Caco-2 (cell line): ENCODE measurements around the gene SLC2A4. TPM values are rescaled to one million over a fixed set of nuclear protein-coding genes. Genes with fewer than 3 reads are reported as not detected.

Source experiments
- BruUV-seq: library from RNA; stranded (reverse); fragments of 400-500 nt; replicated peaks from 2 replicates; lab custom pipeline; 2021; lab: Mats Ljungman, UMichigan
- CTCF ChIA-PET: fragments of 300-600 bp; sonication (Branson Sonifier 250); formaldehyde crosslinking; loops from one replicate; lab custom pipeline; 2022; ENCODE audit warnings: antibody characterized with exemption; lab: Charles Lee
- POLR2A ChIA-PET: fragments of 300-600 bp; sonication (Branson Sonifier 250); formaldehyde crosslinking; loops from one replicate; lab custom pipeline; 2022; ENCODE audit warnings: antibody characterized with exemption; lab: Charles Lee
- DNase-seq, 2 experiments: peaks; one replicate each; pipeline versions ENCODE4 v3.0.0 to v3.0.0-alpha.2; 2020 to 2022
- H3K27me3 ChIP-seq: replicated peaks from 2 replicates; pipeline ENCODE4 v1.6.0; 2011; ENCODE audit warnings: low read length; ENCODE audit not compliant: control insufficient read depth, insufficient read depth
- H3K36me3 ChIP-seq: 2 replicates; pipeline ENCODE4 v1.5.1; 2011; ENCODE audit warnings: low read length; ENCODE audit not compliant: control insufficient read depth, insufficient read depth
- H3K4me1 ChIP-seq: fragments of 250-450 bp; sonication (Bioruptor Pico); 2 replicates; pipeline ENCODE4 v1.5.1; 2020; ENCODE audit warnings: mild to moderate bottlenecking
- H3K4me3 ChIP-seq: 2 replicates; pipeline ENCODE4 v1.5.1; 2011; ENCODE audit warnings: low read depth, mild to moderate bottlenecking, control low read depth, low read length
- H3K9me3 ChIP-seq: fragments of 250-450 bp; sonication (Bioruptor Pico); 2 replicates; pipeline ENCODE4 v1.5.1; 2020; ENCODE audit warnings: mild to moderate bottlenecking, moderate library complexity
- H3K27ac Mint-ChIP-seq: one replicate; pipeline ENCODE4 v1.8.0; 2022; ENCODE audit warnings: mixed read lengths; ENCODE audit not compliant: unreplicated experiment
- H3K27me3 Mint-ChIP-seq: one replicate; pipeline ENCODE4 v1.8.0; 2022; ENCODE audit warnings: mixed read lengths; ENCODE audit not compliant: insufficient read depth, unreplicated experiment
- H3K36me3 Mint-ChIP-seq: one replicate; pipeline ENCODE4 v1.8.0; 2022; ENCODE audit warnings: mild to moderate bottlenecking, mixed read lengths; ENCODE audit not compliant: insufficient read depth, unreplicated experiment
- H3K4me1 Mint-ChIP-seq: one replicate; pipeline ENCODE4 v1.8.0; 2022; ENCODE audit warnings: low read depth, mixed read lengths; ENCODE audit not compliant: unreplicated experiment
- H3K4me3 Mint-ChIP-seq: one replicate; pipeline ENCODE4 v1.8.0; 2022; ENCODE audit warnings: mild to moderate bottlenecking, moderate library complexity, mixed read lengths; ENCODE audit not compliant: unreplicated experiment
- H3K9me3 Mint-ChIP-seq: one replicate; pipeline ENCODE4 v1.8.0; 2022; ENCODE audit warnings: mixed read lengths; ENCODE audit not compliant: unreplicated experiment
- CTCF ChIP-seq, 2 experiments: fragments of 200-600 bp in 1 of 2; IDR thresholded peaks; 1 replicate in 1 of 2; 2 replicates in 1 of 2; pipeline versions ENCODE4 v1.5.1 to v1.8.0; 2011 to 2022; ENCODE audit warnings: antibody characterized with exemption in 1 of 2, control low read depth in 1 of 2, inconsistent platforms in 1 of 2, low read depth in 1 of 2, low read length in 1 of 2, mild to moderate bottlenecking in 1 of 2, moderate library complexity in 1 of 2; ENCODE audit not compliant: insufficient read depth in 1 of 2, severe bottlenecking in 1 of 2, unreplicated experiment in 1 of 2
- intact Hi-C: fragments of 100-400 bp; cut with micrococcal nuclease; formaldehyde crosslinking; loops from one replicate; pipeline ENCODE4 v1.10.0; 2022; ENCODE audit not compliant: unreplicated experiment
- total RNA-seq: library from RNA; stranded (reverse); gene quantifications from 2 replicates; pipeline ENCODE4 v1.2.3, GENCODE V29; 2022

Gene SLC2A4
- total RNA-seq, 1 experiment from 2014 or later: 0.88 TPM

- POLR2A ChIA-PET: no interaction called here
- H3K36me3 ChIP-seq: no peaks in the 10 kb centered on the region
- CTCF ChIA-PET: no interaction called here
- Mint-ChIP-seq H3K4me1 (peaks cover 11% of the 10 kb centered on the region), H3K27ac (no peak overlapping the region), H3K36me3 (peaks cover 54% of the 10 kb centered on the region), H3K9me3 (no peaks in the 10 kb centered on the region), H3K27me3 (no peaks in the 10 kb centered on the region), H3K4me3 (peak overlapping the region; percentile 88)
- intact Hi-C loops: no loop called here
- H3K4me3 ChIP-seq: 0 out of 2 replicates have a peak overlapping the region, but pooled peaks have one; percentile 64
- no peaks in the 10 kb centered on the region for H3K9me3 ChIP-seq
- TF ChIP-seq CTCF (IDR thresholded peaks at IDR 0.05; ENCODE audit: insufficient read depth in 1 of 2, low read depth in 1 of 2, low read length in 1 of 2, severe bottlenecking in 1 of 2, unreplicated experiment in 1 of 2): no peak
- BruUV-seq: no TSS peak
- no peaks in the 10 kb centered on the region for H3K27me3 ChIP-seq
- no peaks in the 10 kb centered on the region for H3K4me1 ChIP-seq
- no peak for DNase-seq
Observed at GRCh38 chr17:7249830-7250229, 31.7 kb upstream of the SLC2A4 start.

GRCh38 chr17:7250695-7251627, 30.6 kb upstream of the SLC2A4 start:
- Mint-ChIP-seq H3K27me3 (no peaks in the 10 kb centered on the region), H3K4me3 (peak overlapping the region; percentile 88), H3K36me3 (peaks cover 57% of the 10 kb centered on the region), H3K4me1 (peaks cover 11% of the 10 kb centered on the region), H3K27ac (peak overlapping the region; percentile 70), H3K9me3 (no peaks in the 10 kb centered on the region)
- no peaks in the 10 kb centered on the region for H3K4me1 ChIP-seq
- intact Hi-C loops: no loop called here
- ChIA-PET POLR2A (interaction anchor here (1.0 kb wide), 1 partner anchor 9 kb away, joined by 3 read pairs; the partner anchor contains the start of gene GABARAP), CTCF (interaction anchor here (1.0 kb wide), 1 partner anchor 9 kb away, joined by 3 read pairs; no protein-coding TSS in a partner anchor)
- no peak for TF ChIP-seq CTCF (IDR thresholded peaks at IDR 0.05; ENCODE audit: insufficient read depth in 1 of 2, low read depth in 1 of 2, low read length in 1 of 2, severe bottlenecking in 1 of 2, unreplicated experiment in 1 of 2)
- BruUV-seq: no TSS peak
- no peaks in the 10 kb centered on the region for H3K9me3 ChIP-seq
- DNase-seq: no peak
- H3K27me3 ChIP-seq: no peaks in the 10 kb centered on the region
- H3K36me3 ChIP-seq: no peaks in the 10 kb centered on the region
- peak overlapping the region; percentile 64 for H3K4me3 ChIP-seq

- H3K27me3 ChIP-seq: no peaks in the 10 kb centered on the region
- CTCF ChIA-PET: interaction anchor here (1.0 kb wide), 1 partner anchor 10 kb away, joined by 3 read pairs; no protein-coding TSS in a partner anchor
- H3K27me3 Mint-ChIP-seq: no peaks in the 10 kb centered on the region
- peak; percentile 94 to 96 for DNase-seq
- H3K9me3 ChIP-seq: no peaks in the 10 kb centered on the region
- H3K27ac Mint-ChIP-seq: peak within 1 kb of the TSS; percentile 98
- H3K4me1 Mint-ChIP-seq: peaks cover 11% of the 10 kb centered on the region
- BruUV-seq: no TSS peak
- peaks cover 59% of the 10 kb centered on the region for H3K36me3 Mint-ChIP-seq
- no peaks in the 10 kb centered on the region for H3K9me3 Mint-ChIP-seq
- peak within 1 kb of the TSS; percentile 70 for H3K4me3 ChIP-seq
- peak within 1 kb of the TSS; percentile 88 for H3K4me3 Mint-ChIP-seq
- intact Hi-C loops: loop anchor here (1.0 kb wide), 1 partner anchor 12 kb away; the partner anchor contains the start of gene PHF23
- H3K36me3 ChIP-seq: no peaks in the 10 kb centered on the region
- H3K4me1 ChIP-seq: no peaks in the 10 kb centered on the region
- TF ChIP-seq CTCF (IDR thresholded peaks at IDR 0.05; ENCODE audit: insufficient read depth in 1 of 2, low read depth in 1 of 2, low read length in 1 of 2, severe bottlenecking in 1 of 2, unreplicated experiment in 1 of 2): no peak
- POLR2A ChIA-PET: interaction anchor here (1.0 kb wide), 1 partner anchor 9 kb away, joined by 3 read pairs; the partner anchor contains the start of gene GABARAP
Observed at GRCh38 chr17:7251661-7252175, 29.8 kb upstream of the SLC2A4 start, which contains the start of gene CTDNEP1. TSS of gene CTDNEP1 (minus strand) at chr17:7251734. CDS start at chr17:7251296, 438 bp downstream.
